Myocyte (in vitro differentiated cells): Measurements from ENCODE around the gene TRAF2. TPM values are rescaled to one million over a fixed set of nuclear protein-coding genes. Genes with fewer than 3 reads are reported as not detected.

ENCODE experiments used
- DNase-seq: peaks from one replicate; pipeline ENCODE4 v3.0.0-alpha.2; 2012; ENCODE audit warnings: low read depth
- total RNA-seq: library from RNA; depleted of rRNA; stranded (reverse); fragments of >200 nt; gene quantifications from 2 replicates; pipeline ENCODE4 v1.2.3, GENCODE V29; 2014

TRAF2 gene
- total RNA-seq, 1 donor from 2014 or later: 7.0 TPM

DNA sequence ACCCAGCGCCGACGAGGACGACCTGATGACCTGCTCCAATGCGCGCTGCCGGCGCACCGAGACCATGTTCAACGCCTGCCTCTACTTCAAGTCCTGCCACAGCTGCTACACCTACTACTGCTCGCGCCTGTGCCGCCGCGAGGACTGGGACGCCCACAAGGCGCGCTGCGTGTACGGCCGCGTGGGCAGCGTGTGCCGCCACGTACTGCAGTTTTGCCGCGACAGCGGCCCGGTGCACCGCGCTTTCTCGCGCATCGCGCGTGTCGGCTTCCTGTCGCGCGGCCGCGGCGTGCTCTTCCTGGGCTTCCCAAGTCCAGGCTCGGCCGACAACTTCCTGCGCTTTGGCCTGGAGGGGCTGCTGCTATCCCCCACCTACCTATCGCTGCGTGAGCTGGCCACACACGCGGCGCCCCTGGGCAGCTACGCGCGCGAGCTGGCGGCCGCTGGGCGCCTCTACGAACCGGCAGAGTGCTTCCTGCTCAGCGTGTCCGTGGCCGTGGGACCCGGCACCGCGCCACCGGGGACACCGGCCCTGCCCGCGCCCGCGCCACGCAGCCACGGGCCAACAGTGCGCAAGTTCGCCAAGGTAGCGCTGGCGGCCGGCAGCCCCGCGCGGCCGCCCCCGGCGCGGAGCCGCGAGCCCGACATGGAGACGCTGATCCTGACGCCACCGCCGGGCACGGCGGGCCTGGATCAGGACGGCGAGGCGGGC lies 39.8 kb upstream of the TRAF2 start:
- DNase-seq: no peak

- DNase-seq: no peak
Observed at GRCh38 chr9:136847088-136847825, 39.1 kb upstream of the TRAF2 start.

DNA sequence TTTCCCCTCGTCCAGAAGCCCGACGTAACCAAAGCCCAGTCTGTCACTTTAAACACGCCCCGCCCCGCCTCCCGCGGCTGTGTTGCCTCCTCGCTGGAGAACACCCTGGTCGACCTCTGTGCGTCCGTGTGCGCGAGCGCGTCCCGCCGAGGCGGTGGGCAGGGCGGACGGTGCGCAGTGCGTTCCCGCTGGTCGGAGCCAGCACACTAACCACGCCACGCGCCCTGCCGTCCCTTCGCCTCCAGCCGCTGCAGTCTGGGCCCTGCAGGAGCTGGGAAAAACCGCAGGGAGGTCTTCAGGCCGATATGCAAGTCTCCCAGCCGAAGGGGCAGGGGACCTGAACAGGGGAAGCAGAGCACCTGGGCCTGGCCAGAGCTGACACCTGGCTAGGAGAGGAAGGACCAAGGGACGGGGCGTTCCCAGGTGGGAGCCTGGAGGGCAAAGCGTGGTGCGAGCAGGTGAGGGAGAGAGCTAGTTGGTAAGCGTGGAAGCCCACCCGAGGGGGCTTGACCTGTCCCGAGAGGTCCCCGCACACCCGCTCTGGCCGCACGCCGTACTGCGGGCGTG lies 38.4 kb upstream of the TRAF2 start:
- peak; percentile 85 for DNase-seq

DNA sequence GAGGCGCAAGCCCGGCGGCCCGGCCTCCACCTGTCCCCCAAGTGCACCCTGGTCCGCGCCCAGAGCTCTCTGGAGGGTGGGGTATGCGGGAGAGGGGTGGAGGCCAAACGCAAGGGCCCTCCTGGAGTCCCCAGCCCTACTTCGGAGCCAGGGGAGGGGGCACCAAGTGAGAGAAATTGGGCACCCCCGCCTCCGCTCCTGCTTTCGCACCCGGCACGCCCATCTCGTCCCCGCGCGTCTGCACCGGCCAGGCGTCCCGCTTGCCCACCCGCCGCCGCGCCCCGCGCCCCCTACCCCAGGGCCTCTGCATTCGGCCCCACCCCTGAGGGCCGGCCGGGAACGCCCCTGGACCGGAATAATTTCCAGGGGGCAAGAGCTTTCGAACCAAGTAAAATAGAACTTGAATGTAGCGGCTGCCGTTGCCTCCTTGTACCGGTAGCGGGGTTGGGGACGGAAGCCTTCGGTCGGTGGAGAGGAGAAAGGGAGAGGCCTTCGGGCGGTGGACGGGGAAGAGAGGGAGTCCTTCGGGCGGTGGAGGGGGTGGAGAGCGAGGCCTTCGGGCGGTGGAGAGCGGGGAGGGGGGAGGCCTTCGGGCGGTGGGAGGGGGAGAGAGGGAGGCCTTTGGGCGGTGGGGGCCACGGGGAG lies 37.8 kb upstream of the TRAF2 start:
- DNase-seq: peak; percentile 48

DNA sequence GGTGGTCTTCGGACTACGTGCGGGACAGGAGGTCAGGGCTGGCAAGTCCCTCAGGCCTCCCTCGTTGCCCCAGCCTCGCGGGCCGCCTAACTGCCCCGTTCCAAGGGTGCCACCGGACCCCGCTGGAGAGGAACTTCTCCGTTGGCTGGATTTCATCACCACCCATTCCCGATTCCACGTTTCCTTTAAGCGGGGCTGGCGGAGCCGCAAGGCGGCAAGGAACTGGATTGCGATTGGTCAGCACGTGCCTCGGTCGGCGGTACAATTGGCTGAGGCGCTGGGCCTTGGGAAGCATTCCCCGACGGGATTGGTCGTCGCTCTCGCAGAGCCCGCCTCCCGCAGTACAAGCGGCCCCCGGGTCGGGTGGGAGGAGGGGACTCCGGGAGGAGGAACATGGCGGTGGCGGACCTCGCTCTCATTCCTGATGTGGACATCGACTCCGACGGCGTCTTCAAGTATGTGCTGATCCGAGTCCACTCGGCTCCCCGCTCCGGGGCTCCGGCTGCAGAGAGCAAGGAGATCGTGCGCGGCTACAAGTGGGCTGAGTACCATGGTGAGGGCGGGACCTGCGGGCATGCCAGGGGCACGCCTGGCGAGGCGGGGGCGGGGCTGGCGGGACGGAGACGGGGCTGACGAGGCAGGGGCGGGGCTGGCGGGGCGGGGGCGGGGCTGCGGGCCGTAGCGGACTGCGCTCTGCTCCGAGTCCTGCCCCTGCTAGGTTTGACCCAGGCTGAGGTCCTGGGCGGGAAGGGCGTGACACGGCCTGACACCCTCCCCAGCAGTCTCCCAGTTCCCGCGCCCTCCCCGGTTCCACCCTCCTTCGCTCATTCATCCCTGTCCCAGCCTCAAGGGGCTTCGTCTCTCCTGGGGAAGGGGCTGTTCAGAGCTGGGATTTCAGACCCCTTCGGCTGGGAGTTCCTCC lies 37.0 kb upstream of the TRAF2 start, which contains the start of gene PHPT1:
TSS of gene PHPT1 (plus strand) at position 372 of the 922 bp plus-strand sequence. CDS start at position 394, 22 bp downstream.
- DNase-seq: peak; percentile 99

DNA sequence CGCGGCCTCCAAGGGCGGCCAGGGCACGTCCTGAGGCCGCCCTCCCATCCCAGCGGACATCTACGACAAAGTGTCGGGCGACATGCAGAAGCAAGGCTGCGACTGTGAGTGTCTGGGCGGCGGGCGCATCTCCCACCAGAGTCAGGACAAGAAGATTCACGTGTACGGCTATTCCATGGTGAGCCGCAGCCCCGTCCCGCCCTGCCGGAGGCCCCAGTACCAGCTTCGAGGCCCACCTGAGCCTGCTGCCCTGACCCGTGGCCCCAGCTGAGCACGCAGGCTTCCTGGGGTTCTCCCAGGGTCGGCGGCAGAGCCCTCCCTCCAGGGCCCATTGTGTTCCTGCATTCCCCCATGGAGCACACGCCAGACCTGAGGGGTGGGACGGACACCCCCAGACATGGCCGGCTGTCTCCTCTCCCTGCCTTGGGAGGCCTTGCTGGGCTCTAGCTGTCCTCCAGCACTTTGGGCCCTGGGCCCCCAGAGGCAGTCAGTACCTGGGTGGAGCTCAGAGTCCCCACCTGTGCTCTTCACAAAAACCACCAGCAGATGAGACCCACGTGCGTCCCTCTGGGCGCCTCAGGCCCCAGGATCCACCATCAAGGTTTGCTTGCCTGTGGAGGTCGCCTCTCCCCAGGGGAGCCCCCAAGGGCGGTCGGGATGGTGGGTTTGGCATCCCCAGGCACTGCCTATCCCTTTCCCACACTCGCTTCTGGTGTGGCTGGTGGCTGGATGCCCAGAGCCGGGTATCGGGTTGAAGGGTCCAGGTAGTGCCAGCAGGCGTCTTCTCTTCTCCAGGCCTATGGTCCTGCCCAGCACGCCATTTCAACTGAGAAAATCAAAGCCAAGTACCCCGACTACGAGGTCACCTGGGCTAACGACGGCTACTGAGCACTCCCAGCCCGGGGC lies 36.1 kb upstream of the TRAF2 start:
- no peak for DNase-seq

DNA sequence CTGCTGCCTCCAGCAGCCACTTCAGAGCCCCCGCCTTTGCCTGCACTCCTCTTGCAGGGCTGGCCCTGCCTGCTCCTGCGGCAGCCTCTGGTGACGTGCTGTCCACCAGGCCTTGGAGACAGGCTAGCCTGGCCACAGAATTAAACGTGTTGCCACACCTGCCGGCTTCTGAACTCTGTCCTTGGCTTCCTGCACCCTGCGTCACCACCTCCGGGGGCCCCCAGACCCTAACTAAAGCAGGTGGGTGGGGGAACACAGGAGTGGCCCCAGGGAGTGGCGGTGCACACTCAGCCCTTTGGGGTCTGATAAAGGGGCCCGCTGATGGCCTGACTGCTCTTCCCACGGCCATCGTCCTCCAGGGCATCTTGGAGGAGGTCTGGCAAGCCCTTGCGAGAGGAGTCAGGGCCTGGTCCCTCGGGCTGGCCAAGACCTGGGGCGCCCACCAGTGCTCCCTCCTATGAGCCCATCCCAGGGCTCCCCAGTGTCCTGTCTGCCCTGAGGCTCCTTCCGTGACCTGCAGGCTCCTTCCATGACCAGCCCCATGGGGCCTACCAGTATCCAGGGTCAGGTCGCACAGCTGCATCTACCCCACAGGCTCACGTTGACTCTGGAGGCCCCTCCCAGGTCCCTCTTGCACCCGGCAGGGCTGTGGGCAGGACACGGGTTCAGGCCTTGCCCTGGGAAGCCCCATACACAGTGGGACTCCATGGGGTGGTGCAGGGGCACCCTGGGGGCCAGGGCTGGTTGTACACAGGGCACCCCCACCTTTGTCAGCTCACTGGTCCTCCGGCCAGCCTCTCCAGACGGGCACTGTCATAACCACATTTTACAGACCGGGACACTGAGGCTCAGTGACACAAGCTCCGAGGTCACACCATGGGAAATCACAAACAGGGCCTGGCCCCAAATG lies 35.2 kb upstream of the TRAF2 start:
- DNase-seq: no peak

- DNase-seq: no peak
Observed at GRCh38 chr9:136851941-136852663, 34.2 kb upstream of the TRAF2 start, which contains the start of gene MAMDC4. Gene MAMDC4, plus strand, starts transcription at chr9:136852346. Its CDS starts 71 bp downstream, at chr9:136852417.

DNA sequence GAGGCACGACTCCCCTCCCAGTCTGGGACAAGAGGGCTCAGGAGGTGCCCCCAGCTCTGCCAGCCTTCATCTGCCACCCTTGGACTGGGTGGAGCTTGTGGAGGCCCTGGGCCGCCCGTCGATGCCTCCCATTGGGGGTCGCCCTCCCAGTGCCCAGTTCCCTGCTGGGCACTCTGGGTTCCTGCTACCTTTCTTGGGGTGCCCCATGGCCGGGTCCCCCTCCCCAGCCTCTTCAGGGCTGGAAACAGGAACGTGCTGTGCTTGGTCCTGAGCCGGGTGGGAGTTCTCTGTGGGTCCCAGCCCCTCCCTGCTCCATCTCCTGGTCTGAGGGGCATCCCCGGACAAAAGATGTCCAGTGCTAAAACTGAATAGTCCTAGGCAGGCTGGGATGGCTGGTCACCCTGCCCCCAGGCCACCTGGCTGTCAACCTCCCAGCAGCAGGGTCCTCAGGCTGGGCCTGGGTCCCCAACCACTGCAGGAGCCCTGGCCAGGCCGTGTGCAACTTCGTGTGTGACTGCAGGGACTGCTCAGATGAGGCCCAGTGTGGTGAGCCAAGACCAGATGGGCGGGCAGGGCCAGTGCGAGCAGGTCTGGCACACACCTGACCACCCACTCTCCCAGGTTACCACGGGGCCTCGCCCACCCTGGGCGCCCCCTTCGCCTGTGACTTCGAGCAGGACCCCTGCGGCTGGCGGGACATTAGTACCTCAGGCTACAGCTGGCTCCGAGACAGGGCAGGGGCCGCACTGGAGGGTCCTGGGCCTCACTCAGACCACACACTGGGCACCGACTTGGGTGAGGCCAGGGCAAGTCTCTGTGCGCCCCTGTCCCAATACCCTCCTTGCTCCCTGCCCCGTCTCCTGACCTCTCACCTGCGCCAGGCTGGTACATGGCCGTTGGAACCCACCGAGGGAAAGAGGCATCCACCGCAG lies 33.4 kb upstream of the TRAF2 start:
- no peak for DNase-seq

GRCh38 chr9:136853596-136854112 lies 32.7 kb upstream of the TRAF2 start:
- no peak for DNase-seq

DNA sequence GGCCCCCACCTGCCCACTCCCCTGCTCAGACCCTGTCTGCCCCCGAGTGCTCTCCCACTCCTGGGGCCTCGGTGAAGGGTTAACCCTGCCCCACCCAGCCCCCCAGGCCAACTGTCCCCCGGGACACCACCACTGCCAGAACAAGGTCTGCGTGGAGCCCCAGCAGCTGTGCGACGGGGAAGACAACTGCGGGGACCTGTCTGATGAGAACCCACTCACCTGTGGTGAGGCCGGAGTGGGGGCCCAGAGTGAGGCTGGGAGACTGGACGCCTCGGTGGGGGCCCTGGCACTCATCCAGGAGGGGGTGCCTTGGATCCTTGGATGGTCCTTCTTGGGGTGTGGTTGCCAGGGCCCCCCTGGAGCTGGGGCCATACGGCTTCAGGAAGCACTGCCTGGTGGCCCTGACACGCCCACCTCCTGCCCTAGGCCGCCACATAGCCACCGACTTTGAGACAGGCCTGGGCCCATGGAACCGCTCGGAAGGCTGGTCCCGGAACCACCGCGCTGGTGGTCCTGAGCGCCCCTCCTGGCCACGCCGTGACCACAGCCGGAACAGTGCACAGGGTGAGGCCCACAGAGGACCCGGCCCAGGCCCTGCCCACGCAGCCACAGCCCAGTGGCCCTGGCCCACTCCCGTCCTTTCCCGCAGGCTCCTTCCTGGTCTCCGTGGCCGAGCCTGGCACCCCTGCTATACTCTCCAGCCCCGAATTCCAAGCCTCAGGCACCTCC lies 32.0 kb upstream of the TRAF2 start:
- no peak for DNase-seq

- DNase-seq: no peak
Observed at GRCh38 chr9:136854842-136855460, 31.4 kb upstream of the TRAF2 start.

DNA sequence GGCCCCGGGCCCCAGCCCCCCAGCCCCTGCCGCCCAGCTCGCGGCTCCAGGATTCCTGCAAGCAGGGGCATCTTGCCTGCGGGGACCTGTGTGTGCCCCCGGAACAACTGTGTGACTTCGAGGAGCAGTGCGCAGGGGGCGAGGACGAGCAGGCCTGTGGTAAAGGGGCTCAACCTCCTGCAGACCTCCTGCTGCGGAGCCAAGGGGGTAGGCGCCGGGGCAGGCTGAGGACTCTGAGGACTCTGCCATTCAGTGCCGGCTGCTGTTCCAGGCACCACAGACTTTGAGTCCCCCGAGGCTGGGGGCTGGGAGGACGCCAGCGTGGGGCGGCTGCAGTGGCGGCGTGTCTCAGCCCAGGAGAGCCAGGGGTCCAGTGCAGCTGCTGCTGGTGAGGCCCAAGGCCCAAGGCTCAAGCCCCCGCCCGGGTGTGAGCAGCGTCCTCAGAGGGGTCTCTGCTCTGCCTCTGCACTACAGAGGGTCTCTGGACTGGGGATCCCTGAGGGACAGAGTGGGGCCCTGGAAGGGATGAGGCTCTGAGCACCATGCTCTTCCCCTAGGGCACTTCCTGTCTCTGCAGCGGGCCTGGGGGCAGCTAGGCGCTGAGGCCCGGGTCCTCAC lies 30.7 kb upstream of the TRAF2 start:
- no peak for DNase-seq

- no peak for DNase-seq
Observed at GRCh38 chr9:136856079-136856476, 30.2 kb upstream of the TRAF2 start.
